CD8-positive, alpha-beta memory T cell (primary cell): ENCODE data around the gene FUT6. TPM values are rescaled to one million over a fixed set of nuclear protein-coding genes. Genes with fewer than 3 reads are reported as not detected.

ENCODE experiments used
- CTCF ChIA-PET: fragments of 350-600 bp; sonication (Branson Sonifier 250); formaldehyde crosslinking; loops from one replicate; lab custom pipeline; 2021; ENCODE audit warnings: antibody characterized with exemption; lab: Charles Lee
- POLR2A ChIA-PET: fragments of 350-600 bp; sonication (Branson Sonifier 250); formaldehyde crosslinking; loops from one replicate; lab custom pipeline; 2021; ENCODE audit warnings: antibody characterized with exemption; lab: Charles Lee
- DNase-seq, 5 donors: peaks; one replicate each; pipeline versions ENCODE4 v3.0.0 to v3.0.0-alpha.2; 2020 to 2022; ENCODE audit warnings: mixed read lengths in 1 of 5
- H3K27ac ChIP-seq: one replicate; pipeline ENCODE4 v1.7.0; 2013; ENCODE audit warnings: low read depth, mild to moderate bottlenecking, low read length, moderate library complexity
- H3K27me3 ChIP-seq: 2 replicates; pipeline ENCODE4 v1.7.0; 2013; ENCODE audit warnings: low read length, mild to moderate bottlenecking; ENCODE audit not compliant: insufficient read depth, poor library complexity, severe bottlenecking
- H3K36me3 ChIP-seq: 2 replicates; pipeline ENCODE4 v1.7.0; 2013; ENCODE audit warnings: mild to moderate bottlenecking, low read length, moderate library complexity; ENCODE audit not compliant: insufficient read depth
- H3K4me1 ChIP-seq: 2 replicates; pipeline ENCODE4 v1.7.0; 2013; ENCODE audit warnings: mild to moderate bottlenecking, low read length, moderate library complexity; ENCODE audit not compliant: insufficient read depth
- H3K4me3 ChIP-seq: 2 replicates; pipeline ENCODE4 v1.7.0; 2013; ENCODE audit warnings: mild to moderate bottlenecking, low read length
- H3K9me3 ChIP-seq: 2 replicates; pipeline ENCODE4 v1.7.0; 2013; ENCODE audit warnings: mild to moderate bottlenecking, low read length
- H3K27ac Mint-ChIP-seq, 8 donors: one replicate each; pipeline ENCODE4 v1.8.0; 2020 to 2021; ENCODE audit warnings: mixed read lengths in 8 of 8, mild to moderate bottlenecking in 6 of 8, inconsistent platforms in 3 of 8, moderate library complexity in 3 of 8
- H3K27me3 Mint-ChIP-seq, 2 donors: one replicate each; pipeline ENCODE4 v1.8.0; 2020 to 2021; ENCODE audit warnings: mixed read lengths in 2 of 2, mild to moderate bottlenecking in 1 of 2, moderate library complexity in 1 of 2
- H3K36me3 Mint-ChIP-seq, 3 donors: one replicate each; pipeline ENCODE4 v1.8.0; 2020 to 2021; ENCODE audit warnings: mixed read lengths in 3 of 3, inconsistent platforms in 1 of 3, mild to moderate bottlenecking in 1 of 3
- H3K4me1 Mint-ChIP-seq, 3 donors: one replicate each; pipeline ENCODE4 v1.8.0; 2020 to 2021; ENCODE audit warnings: mixed read lengths in 3 of 3, inconsistent platforms in 1 of 3, mild to moderate bottlenecking in 1 of 3
- H3K4me3 Mint-ChIP-seq, 7 donors: one replicate each; pipeline ENCODE4 v1.8.0; 2020 to 2021; ENCODE audit warnings: mixed read lengths in 7 of 7, mild to moderate bottlenecking in 6 of 7, moderate library complexity in 4 of 7, inconsistent platforms in 2 of 7
- H3K9me3 Mint-ChIP-seq, 5 donors: one replicate each; pipeline ENCODE4 v1.8.0; 2020 to 2022; ENCODE audit warnings: mixed read lengths in 5 of 5, mild to moderate bottlenecking in 3 of 5, moderate library complexity in 2 of 5, inconsistent platforms in 1 of 5
- polyA plus RNA-seq: library from polyadenylated mRNA; unstranded; fragments of 300-500 nt; fragmentation: Illumina TruSeq; gene quantifications from one replicate; pipeline ENCODE4 v1.2.3, GENCODE V29; 2021
- total RNA-seq, 2 experiments: library from RNA; stranded (reverse); gene quantifications; one replicate each; pipeline ENCODE4 v1.2.3, GENCODE V29; 2021

FUT6 gene
- total and polyA plus RNA-seq, 3 experiments from 2014 or later = not detected

DNA sequence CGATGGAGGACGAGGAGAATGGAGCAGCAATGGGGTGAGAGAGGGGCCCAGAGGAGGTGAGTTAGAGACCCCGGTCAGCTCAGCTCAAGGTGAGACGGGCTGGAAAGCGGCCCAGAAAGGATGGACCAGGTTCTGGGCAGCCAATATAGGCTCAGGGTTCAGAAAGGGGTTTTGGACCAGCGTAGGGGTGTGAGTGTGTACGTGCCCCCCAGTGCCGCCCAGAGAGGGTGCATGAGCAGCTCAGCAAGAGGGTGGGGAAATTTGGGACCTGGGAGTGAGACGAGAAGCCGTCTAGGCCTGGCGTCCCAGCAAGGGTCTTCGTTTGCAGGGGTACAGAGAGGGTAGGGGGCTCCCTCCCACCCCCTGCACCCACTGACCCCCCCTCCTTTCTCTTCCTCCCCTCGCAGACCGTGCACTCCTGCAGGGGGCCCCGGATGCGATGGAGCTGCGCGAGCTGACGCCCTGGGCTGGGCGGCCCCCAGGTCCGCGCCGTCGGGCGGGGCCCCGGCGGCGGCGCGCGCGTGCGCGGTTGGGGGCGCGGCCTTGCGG lies 12.1 kb downstream of the FUT6 start:
- Mint-ChIP-seq H3K27ac (peak overlapping the region in 7 of 8 donors; percentile 47 to 96 (median 90)), H3K27me3 (peaks cover 3 to 11% of the 10 kb centered on the region in 2 donors), H3K4me3 (peak overlapping the region; percentile 72 to 95 (median 82)), H3K36me3 (peaks cover 0 to 2% (median 0%) of the 10 kb centered on the region in 3 donors), H3K9me3 (peaks cover 0 to 5% (median 0%) of the 10 kb centered on the region in 5 donors), H3K4me1 (peaks cover 4 to 19% (median 4%) of the 10 kb centered on the region in 3 donors)
- peak overlapping the region; percentile 77 for H3K27ac ChIP-seq
- POLR2A ChIA-PET = interaction anchor here (0.8 to 2.5 kb wide), 2 partner anchors 27 to 77 kb away, joined by 3 to 24 read pairs; partner anchors contain the start of genes NDUFA11 and VMAC
- no peaks in the 10 kb centered on the region for H3K9me3 ChIP-seq
- H3K36me3 ChIP-seq = no peaks in the 10 kb centered on the region
- H3K27me3 ChIP-seq = no peaks in the 10 kb centered on the region
- H3K4me3 ChIP-seq = no peak overlapping the region
- no peak for DNase-seq
- H3K4me1 ChIP-seq = peaks cover 19% of the 10 kb centered on the region
- CTCF ChIA-PET = interaction anchor here (0.6 to 1.2 kb wide), 2 partner anchors 23 to 1687 kb away, joined by 3 to 4 read pairs; no protein-coding TSS in a partner anchor

DNA sequence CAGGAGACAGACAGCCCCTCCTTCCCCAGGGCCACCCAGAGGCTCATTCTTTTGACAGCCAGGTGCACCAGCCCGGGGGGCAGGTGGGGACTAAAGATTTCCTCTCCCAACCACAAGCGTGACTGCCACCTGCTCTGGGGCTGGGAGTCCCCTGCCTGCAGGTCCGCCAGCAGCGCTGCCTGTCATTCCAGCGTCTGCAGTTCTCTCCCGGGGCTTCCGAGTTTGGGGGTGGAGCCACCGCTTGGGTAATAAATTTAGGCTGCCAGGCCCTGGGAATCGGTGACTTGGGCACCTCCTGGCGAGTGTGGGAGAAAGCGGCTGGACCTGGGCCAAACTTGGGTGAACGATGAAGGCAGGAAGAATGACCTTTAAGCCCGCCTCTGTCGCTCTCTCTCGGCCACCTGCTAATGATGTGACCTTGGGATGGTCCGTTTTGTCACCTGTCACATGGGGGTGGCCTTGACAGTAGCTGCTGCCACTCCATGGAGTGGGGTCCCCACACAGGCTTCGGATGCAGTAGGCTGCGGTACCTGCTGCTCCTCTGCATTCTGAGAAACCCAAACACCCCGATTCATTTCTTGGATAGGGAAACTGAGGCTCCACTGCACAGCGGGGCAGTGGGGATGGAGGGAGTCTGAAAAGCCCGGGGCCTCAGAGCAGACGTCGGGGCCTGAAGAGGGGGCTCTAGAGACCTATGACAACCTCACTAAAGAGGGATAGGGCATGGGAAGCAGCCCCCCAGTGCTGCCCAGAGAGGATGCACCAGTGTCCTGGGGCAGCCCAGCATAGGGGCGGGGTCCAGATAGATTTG lies 12.8 kb downstream of the FUT6 start:
- Mint-ChIP-seq H3K9me3 (peaks cover 0 to 5% (median 0%) of the 10 kb centered on the region in 5 donors), H3K27me3 (peaks cover 3 to 11% of the 10 kb centered on the region in 2 donors), H3K36me3 (peaks cover 0 to 2% (median 0%) of the 10 kb centered on the region in 3 donors), H3K4me3 (peak overlapping the region; percentile 72 to 87 (median 80)), H3K4me1 (peaks cover 4 to 19% (median 4%) of the 10 kb centered on the region in 3 donors), H3K27ac (peak overlapping the region in 6 of 8 donors; percentile 76 to 96 (median 90))
- ChIA-PET CTCF (interaction anchor here (1.2 kb wide), 1 partner anchor 23 kb away, joined by 4 read pairs; no protein-coding TSS in a partner anchor), POLR2A (interaction anchor here (0.8 to 2.5 kb wide), 2 partner anchors 27 to 77 kb away, joined by 3 to 24 read pairs; partner anchors contain the start of genes NDUFA11 and VMAC)
- Histone ChIP-seq H3K36me3 (no peaks in the 10 kb centered on the region), H3K4me3 (no peak overlapping the region), H3K27ac (no peak overlapping the region), H3K27me3 (no peaks in the 10 kb centered on the region), H3K4me1 (peaks cover 19% of the 10 kb centered on the region), H3K9me3 (no peaks in the 10 kb centered on the region)
- peak in 3 of 5 donors; percentile 16 to 55 (median 49) for DNase-seq

GRCh38 chr19:5825178-5825577 lies 14.3 kb downstream of the FUT6 start:
- Histone ChIP-seq H3K27ac (no peak overlapping the region), H3K4me3 (no peak overlapping the region), H3K27me3 (no peaks in the 10 kb centered on the region), H3K4me1 (peaks cover 19% of the 10 kb centered on the region), H3K9me3 (no peaks in the 10 kb centered on the region), H3K36me3 (no peaks in the 10 kb centered on the region)
- ChIA-PET POLR2A (interaction anchor here (0.6 kb wide), 1 partner anchor 21 kb away, joined by 3 read pairs; no protein-coding TSS in a partner anchor), CTCF (no interaction called here)
- Mint-ChIP-seq H3K4me1 (peaks cover 4 to 19% (median 4%) of the 10 kb centered on the region in 3 donors), H3K4me3 (no peak overlapping the region), H3K27me3 (peaks cover 6 to 13% of the 10 kb centered on the region in 2 donors), H3K36me3 (peaks cover 0 to 2% (median 0%) of the 10 kb centered on the region in 3 donors), H3K27ac (peak overlapping the region in 1 of 8 donors; percentile 15), H3K9me3 (peaks cover 0 to 5% (median 0%) of the 10 kb centered on the region in 5 donors)
- no peak for DNase-seq

GRCh38 chr19:5824751-5825150 lies 14.8 kb downstream of the FUT6 start:
- peaks cover 4 to 19% (median 4%) of the 10 kb centered on the region in 3 donors for H3K4me1 Mint-ChIP-seq
- no peak overlapping the region for H3K27ac ChIP-seq
- CTCF ChIA-PET = no interaction called here

GRCh38 chr19:5823579-5824281 lies 15.8 kb downstream of the FUT6 start:
- no peak overlapping the region for H3K27ac ChIP-seq
- H3K4me3 ChIP-seq = no peak overlapping the region
- no peaks in the 10 kb centered on the region for H3K36me3 ChIP-seq
- H3K4me3 Mint-ChIP-seq = no peak overlapping the region
- H3K9me3 ChIP-seq = no peaks in the 10 kb centered on the region
- no peak overlapping the region for H3K27ac Mint-ChIP-seq
- H3K27me3 Mint-ChIP-seq = peaks cover 3 to 13% of the 10 kb centered on the region in 2 donors
- peaks cover 0 to 2% (median 0%) of the 10 kb centered on the region in 3 donors for H3K36me3 Mint-ChIP-seq
- POLR2A ChIA-PET = no interaction called here
- peaks cover 15% of the 10 kb centered on the region for H3K4me1 ChIP-seq
- CTCF ChIA-PET = no interaction called here
- no peak for DNase-seq
- peaks cover 0 to 5% (median 0%) of the 10 kb centered on the region in 5 donors for H3K9me3 Mint-ChIP-seq
- H3K4me1 Mint-ChIP-seq = peaks cover 4 to 17% (median 4%) of the 10 kb centered on the region in 3 donors
- no peaks in the 10 kb centered on the region for H3K27me3 ChIP-seq

More at GRCh38 chr19:5824751-5825150, 14.8 kb downstream of the FUT6 start:
- Mint-ChIP-seq H3K4me3 (no peak overlapping the region), H3K27ac (no peak overlapping the region), H3K36me3 (peaks cover 0 to 2% (median 0%) of the 10 kb centered on the region in 3 donors), H3K9me3 (peaks cover 0 to 5% (median 0%) of the 10 kb centered on the region in 5 donors), H3K27me3 (peaks cover 3 to 13% of the 10 kb centered on the region in 2 donors)
- no peaks in the 10 kb centered on the region for H3K36me3 ChIP-seq
- no peaks in the 10 kb centered on the region for H3K27me3 ChIP-seq
- H3K4me3 ChIP-seq = no peak overlapping the region
- H3K4me1 ChIP-seq = peaks cover 19% of the 10 kb centered on the region
- POLR2A ChIA-PET = interaction anchor here (0.6 kb wide), 1 partner anchor 20 kb away, joined by 3 read pairs; no protein-coding TSS in a partner anchor
- H3K9me3 ChIP-seq = no peaks in the 10 kb centered on the region
- no peak for DNase-seq

DNA sequence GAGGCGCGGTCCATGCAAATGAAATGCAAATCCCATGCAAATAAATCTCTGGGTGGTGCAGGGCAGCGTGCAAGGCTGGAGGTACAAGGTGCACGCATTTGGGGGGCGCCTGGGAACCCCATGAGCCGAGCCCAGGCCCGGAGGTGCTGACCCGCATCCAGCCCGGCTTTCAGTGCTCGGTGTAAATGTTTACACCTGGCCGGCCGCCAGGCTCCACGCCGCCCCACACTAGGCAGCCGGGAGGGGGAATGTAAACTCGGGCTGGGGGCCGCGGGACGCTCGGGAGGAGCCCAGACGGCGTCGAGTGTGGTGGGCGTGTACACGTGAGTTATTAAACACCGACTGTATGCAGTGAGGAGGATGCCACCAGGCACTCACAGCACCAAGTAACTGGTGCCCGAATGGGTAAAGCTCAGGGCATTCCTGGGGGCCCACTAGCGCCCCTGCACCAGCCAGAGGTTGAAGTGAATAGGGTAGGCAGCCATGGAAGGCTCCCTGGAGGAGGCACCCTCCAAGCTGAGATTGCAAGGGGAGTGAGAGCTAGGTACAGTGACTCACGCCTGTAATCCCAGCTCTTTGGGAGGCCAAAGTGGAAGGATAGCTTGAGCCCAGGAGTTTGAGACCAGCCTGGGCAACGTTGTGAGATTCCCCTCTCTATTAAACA lies 17.2 kb downstream of the FUT6 start:
- H3K27me3 ChIP-seq = no peaks in the 10 kb centered on the region
- Mint-ChIP-seq H3K4me1 (peaks cover 0 to 9% (median 4%) of the 10 kb centered on the region in 3 donors), H3K9me3 (no peaks in the 10 kb centered on the region), H3K36me3 (no peaks in the 10 kb centered on the region), H3K4me3 (no peak overlapping the region), H3K27ac (no peak overlapping the region), H3K27me3 (peaks cover 3 to 12% of the 10 kb centered on the region in 2 donors)
- ChIA-PET POLR2A (no interaction called here), CTCF (interaction anchor here (0.9 to 1.8 kb wide), 2 partner anchors 18 kb away, joined by 4 to 6 read pairs; no protein-coding TSS in a partner anchor)
- H3K36me3 ChIP-seq = no peaks in the 10 kb centered on the region
- H3K4me3 ChIP-seq = no peak overlapping the region
- no peaks in the 10 kb centered on the region for H3K9me3 ChIP-seq
- DNase-seq = no peak
- no peak overlapping the region for H3K27ac ChIP-seq
- H3K4me1 ChIP-seq = peaks cover 9% of the 10 kb centered on the region
